ELF-1 (cell line): ENCODE measurements around the gene KSR2.
"Not testable (repeated sequence)": the region's sequence is repeated elsewhere in the genome, so short reads cannot be mapped to it uniquely, and the experiment has no call there.

ENCODE experiments used
- DNase-seq: peaks from one replicate; pipeline ENCODE4 v3.0.0-alpha.2; 2016; ENCODE audit warnings: low read depth, low spot score

Gene KSR2

GRCh38 chr12:117821480-117822175, 147.2 kb downstream of the KSR2 start:
- no peak for DNase-seq

- no peak for DNase-seq
These were observed 148.4 kb downstream of the KSR2 start for GRCh38 chr12:117820216-117820907.

- no peak for DNase-seq
These were observed 149.6 kb downstream of the KSR2 start for GRCh38 chr12:117819160-117819559.

GRCh38 chr12:117818400-117818799, 150.4 kb downstream of the KSR2 start:
- no peak for DNase-seq

- no peak for DNase-seq
These were observed 159.3 kb downstream of the KSR2 start for GRCh38 chr12:117809509-117809908.

GRCh38 chr12:117807946-117808345, 160.8 kb downstream of the KSR2 start:
- DNase-seq = no peak

- DNase-seq = no peak
These were observed 161.4 kb downstream of the KSR2 start for GRCh38 chr12:117807355-117807754.

- no peak for DNase-seq
These were observed 162.9 kb downstream of the KSR2 start for GRCh38 chr12:117805865-117806264.

GRCh38 chr12:117803001-117803400, 165.8 kb downstream of the KSR2 start:
- no peak for DNase-seq

GRCh38 chr12:117800711-117801110, 168.1 kb downstream of the KSR2 start:
- not testable (repeated sequence) for DNase-seq

- DNase-seq = no peak
These were observed 171.6 kb downstream of the KSR2 start for GRCh38 chr12:117797202-117797601.

GRCh38 chr12:117792877-117793424, 175.8 kb downstream of the KSR2 start:
- DNase-seq = no peak

- DNase-seq = no peak
These were observed 176.3 kb downstream of the KSR2 start for GRCh38 chr12:117792471-117792870.

GRCh38 chr12:117790948-117791347, 177.8 kb downstream of the KSR2 start:
- DNase-seq = no peak

GRCh38 chr12:117790198-117790597, 178.6 kb downstream of the KSR2 start:
- DNase-seq = peak; percentile 11

- no peak for DNase-seq
These were observed 179.4 kb downstream of the KSR2 start for GRCh38 chr12:117789195-117789912.

GRCh38 chr12:117778656-117779055, 190.1 kb downstream of the KSR2 start:
- DNase-seq = no peak

- no peak for DNase-seq
These were observed 193.6 kb downstream of the KSR2 start for GRCh38 chr12:117774941-117775775.

GRCh38 chr12:117768860-117769259, 199.9 kb downstream of the KSR2 start:
- DNase-seq = no peak

- no peak for DNase-seq
These were observed 202.8 kb downstream of the KSR2 start for GRCh38 chr12:117766008-117766407.

- no peak for DNase-seq
These were observed 206.6 kb downstream of the KSR2 start for GRCh38 chr12:117762143-117762542.
